ENCODE measurements around the gene TUBGCP3.

TUBGCP3 gene

DNA sequence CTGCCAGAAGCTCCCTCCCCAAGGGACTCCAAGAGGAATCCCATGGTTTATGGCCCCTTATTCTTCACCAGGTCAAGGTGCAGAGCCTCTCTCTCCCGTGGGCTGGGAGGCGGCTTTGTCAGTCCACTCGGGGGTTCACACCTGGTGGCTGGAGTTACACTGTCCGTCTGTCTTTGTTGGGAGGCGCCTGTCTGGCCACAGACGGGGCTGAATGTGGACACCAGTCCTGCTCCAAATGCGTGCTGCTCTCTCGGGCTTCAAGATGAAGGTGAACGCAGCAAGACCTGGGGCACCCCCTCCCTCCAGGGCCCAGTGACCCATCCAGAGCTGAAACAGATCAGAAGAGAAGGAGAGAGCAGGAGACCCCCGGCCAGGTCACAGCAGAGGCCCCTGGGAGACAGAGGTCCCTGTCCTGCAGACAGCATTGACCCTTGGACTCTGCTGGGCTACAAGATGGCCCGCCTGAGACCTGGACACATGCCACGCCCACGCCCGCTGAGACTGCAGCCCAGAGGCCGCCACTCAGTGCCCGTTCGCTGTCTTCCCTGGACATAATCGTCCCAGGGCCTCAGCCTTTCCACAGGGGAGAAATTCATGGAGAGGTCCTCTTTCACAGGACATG lies 29.9 kb upstream of the TUBGCP3 start:
- no peak for DNase-seq (ENCODE audit: low read depth in 2 of 2)

DNA sequence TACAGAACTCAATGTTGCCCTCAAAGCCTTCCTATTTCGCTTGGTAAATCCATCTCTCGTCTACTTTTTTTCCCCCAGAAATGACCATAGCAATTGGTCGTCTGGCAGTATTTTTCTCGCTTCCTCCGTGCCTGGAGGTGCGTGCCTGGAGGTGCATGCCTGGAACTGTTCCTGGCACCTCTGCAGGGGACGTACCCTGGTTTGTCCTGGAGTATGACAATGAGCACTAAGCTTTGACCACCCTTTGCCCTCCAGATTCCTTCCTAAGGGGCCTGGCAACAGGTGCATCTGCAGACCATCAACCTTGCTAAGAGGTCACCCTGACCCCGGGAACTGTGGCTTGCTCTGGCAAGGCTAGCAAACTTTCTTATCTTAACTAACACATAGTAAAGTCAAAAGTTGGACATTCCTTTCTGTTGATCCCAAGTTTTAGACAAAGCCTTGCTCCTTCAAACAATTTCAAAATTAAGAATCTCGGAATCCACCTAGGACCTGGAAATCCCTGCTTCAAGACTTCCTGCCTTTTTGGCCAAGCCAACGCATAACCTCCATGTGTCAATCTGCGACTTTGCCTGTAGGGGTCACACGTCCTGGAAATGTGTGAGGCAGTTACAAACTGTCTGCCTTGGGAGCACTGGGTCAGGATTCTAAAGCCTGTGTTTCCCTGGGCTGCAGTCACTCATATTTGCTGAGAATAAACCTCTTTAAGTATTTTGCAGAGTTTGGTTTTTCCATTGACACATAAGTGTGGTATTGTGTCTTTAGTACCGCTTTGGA lies 28.8 kb upstream of the TUBGCP3 start:
- no peak for DNase-seq (ENCODE audit: low read depth in 2 of 2)

DNA sequence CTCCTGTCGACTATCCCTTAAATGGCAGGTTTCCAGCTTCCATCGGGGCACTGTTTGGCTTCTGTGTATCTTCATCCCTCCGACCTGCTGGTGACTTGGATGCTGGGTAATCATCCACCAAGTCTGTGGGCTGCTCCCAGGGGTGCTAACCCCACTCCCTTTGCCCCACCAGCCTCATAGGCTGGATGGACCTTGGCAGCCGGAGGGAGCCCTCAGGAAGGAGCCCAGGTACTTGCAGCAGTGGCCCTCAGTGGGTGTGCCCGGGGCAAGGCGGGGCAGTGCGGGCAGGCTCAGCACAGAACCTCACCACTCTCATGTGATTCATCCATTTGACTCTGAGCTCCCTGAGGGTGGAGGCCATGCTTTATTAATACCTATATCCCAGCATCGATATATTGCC lies 27.4 kb upstream of the TUBGCP3 start:
- no peak for DNase-seq (ENCODE audit: low read depth in 2 of 2)

DNA sequence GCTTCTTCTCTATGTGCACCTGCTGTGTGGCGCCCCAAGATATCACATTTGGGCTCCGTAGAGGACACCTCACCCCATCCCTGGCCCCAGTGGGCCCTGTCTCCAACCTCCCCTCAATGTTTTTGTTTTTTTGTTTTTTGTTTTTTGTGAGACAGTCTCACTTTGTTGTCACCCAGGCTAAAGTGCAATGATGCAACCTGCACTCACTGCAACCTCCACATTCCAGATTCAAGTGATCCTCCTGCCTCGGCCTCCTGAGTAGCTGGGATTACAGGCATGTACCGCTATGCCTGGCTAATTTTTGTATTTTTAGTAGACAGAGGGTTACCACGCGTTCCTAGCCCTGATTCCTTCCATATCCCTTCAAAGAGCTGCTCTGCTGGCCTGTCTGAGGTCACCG lies 26.9 kb upstream of the TUBGCP3 start:
- DNase-seq (ENCODE audit: low read depth in 2 of 2): no peak

DNA sequence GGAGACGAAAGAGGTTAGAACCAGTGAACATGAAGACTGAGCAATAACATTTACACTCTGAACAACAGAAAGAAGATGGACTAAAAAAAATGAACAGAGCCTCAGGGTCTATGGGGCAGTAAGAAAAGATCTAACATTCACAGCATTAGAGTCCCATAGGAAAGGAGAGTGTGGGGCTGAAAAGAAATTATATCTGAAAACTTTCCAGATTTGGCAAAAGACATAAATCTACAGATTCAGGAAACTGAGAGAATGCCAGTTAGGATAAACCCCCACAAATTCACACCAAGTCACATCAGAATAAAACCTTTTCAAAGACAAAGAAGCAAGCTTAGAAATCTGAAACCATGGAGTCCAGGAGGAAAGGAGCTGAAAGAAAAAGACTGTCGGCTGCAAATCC lies 20.3 kb upstream of the TUBGCP3 start:
- no peak for DNase-seq (ENCODE audit: low read depth in 2 of 2)

DNA sequence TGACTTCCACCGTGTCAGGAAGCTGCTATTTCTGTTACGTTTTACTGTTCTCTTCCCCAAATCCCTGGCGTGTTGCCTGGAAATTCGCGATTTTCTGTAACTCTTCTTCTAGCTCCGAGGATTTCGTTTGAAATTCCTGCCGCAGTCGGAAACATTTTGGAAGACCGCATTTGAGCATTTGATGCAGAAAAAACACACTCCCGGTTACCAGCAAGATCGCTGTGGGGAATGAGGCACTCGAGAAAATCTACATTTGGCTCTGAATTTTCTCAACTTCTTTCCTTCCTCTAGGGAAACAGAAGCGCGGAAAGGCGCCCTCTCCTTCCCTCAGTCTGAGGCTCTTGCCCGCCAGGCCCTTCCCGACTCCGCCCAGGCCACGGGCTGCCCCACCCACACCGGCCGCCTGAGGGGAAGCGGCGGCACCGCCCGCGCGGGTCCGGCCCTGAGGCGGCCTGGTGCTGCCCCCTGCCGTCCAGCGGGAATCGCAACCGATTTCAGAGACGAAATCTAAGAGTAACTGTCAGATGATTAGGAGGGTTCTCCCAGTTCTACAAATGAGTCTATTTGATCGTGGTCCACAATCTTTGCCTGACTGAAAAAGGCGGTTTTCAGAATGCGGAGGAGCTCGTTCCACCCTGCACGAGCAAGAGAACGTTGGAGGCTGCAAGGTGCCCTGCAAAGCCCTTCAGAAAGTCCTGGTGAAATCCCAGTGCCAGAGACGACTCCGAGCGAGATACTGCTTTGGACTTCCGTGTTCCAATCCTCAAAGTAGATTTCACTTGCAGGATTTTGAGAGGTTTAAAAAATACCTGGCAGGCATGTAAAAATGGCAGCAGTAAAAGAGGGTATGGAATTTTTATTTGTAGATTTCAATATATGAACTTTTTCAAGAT lies 18.4 kb upstream of the TUBGCP3 start:
- peak; percentile 81 to 92 for DNase-seq (ENCODE audit: low read depth in 2 of 2)

DNA sequence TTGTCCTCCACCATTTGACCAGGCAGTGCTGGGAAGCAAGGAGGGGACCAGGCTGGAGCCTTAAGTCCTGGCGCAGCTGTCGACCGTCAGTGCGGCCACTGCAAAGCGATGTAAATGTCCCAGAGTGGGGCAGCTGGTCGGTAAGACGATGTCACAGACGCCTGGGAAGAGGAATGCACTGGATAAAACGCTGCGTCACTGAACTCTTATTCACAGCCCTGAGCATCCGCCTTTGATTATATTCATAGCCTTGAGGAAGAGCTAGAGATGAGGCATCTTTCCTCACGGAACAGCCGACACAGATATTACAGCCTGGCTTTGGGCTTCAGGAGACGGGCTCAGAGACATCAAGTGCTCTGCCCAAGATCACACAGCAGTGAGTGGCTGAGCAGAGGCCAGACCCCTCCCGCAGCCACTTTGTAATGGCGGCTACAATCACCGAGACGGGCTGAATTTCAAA lies 17.6 kb upstream of the TUBGCP3 start:
- no peak for DNase-seq (ENCODE audit: low read depth in 2 of 2)

DNA sequence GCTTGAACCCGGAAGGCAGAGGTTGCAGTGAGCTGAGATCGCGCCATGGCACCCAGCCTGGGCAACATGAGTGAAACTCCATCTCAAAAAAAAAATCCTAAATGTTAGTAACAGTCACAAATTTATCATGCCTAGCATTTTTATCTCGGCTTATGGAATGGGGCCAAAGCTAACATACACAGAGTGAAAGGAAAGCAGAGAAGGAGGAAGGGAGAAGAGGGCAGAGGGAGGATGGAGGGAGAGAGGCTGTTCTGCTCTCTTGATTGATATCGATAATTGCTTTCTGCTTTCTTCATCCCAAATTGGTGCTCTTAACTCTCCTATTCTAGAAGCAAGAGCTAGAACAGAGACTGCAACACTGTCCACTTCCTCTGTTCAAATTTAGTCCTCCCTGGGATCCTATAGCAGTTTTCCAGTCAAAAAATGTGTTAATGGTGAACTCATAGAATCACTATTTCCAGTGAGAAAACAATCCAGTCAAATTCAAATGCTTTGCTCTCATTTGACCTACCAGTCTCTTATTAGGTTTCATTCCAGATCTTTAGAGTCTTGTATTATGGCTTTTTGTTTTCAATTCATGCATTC lies 15.8 kb upstream of the TUBGCP3 start:
- DNase-seq (ENCODE audit: low read depth in 2 of 2): no peak

DNA sequence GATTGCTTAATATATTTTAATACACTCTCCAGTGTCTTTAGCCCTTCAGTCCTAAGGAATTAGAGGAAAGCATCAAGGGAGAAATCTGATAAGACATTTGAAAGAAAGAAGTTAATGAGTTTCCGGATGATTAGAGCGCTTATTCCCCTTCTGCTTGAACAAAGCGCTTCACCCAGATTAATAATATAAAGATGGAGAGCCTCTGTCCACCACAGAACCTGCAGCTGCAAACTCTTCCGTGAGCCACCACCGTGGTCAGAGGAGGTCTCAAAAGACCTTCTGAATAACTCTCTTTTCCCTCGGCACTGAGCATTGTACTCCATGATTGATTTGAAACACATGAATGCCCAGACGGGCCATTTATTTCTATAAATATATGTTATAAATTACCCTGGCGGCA lies 14.2 kb upstream of the TUBGCP3 start:
- no peak for DNase-seq (ENCODE audit: low read depth in 2 of 2)

DNA sequence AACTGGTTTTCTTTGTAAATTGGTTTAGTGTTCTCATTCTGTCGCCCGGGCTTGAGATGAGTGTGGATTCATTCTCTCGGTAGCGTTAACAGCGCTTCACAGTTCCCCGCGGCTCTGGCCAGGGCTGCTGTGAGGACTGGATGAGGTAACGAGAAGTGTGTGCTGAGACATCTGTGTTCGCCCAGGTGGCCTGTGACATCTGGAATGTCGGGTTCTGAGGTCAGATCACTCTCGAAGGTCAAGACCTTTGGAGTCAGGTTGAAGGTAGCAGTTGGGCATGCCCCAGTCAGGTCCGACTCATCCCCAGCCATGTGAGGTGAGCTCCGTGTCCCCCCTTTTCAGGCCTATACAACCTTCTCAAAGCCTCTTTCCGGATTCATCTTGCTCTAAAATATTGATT lies 13.4 kb upstream of the TUBGCP3 start:
- DNase-seq (ENCODE audit: low read depth in 2 of 2): no peak

DNA sequence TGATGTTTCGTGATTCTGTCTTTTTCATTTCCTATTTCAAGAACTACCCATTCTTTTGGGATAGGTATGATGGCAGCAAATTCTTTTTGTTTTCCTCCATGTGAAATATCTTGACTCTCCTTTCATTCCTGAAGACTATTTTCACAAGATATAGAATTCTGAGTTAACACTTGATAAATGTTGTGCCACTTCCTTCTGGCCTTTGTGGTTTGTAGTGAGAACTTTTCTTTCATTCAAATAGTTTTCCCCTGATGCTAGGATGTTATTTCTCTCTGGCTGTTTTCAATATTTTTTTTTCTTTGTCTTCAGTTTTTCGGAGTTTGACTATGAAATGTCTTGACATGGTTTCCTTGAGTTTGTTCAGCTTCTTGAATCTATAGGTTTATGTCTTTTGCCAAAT lies 8.3 kb upstream of the TUBGCP3 start:
- no peak for DNase-seq (ENCODE audit: low read depth in 2 of 2)

DNA sequence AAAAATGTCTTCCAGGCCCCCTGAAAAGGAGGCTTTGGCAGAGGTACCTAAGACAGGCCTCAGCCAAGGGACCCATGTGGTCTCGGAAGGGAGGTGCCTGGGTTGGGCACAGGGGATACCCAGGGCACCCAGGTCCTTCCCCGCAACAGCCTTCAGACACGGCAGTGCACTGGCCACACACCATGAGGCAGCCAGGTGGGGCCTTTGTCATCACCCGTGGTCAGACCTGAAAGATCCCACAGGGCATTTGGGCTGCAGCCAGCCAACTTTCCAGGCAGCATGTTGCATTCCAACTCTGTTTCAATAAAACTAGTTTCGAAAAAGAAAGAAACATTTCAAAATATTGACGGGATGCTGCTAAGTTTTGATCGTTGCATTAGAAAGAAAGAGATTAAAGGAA lies 4.7 kb upstream of the TUBGCP3 start:
- DNase-seq (ENCODE audit: low read depth in 2 of 2): no peak

DNA sequence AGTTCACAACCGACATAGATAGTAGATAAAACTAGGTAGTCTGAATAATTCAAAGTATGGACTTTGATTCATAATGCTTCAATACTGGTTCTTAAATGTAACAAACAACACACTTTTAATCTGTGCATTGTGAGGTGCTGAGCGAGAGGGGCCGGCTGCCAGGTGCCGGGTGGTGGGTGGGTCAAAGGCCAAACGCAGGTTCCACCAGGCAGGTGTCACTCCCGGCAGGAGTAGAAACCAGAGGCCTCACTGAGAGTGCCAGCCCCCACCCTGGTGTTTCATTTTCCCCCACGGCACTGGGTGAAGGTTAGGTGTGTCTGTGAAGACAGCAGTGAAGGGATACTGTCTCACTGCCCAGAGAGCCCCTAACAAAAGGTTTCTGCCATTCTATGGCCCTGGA lies 4.2 kb upstream of the TUBGCP3 start:
- DNase-seq (ENCODE audit: low read depth in 2 of 2): no peak

DNA sequence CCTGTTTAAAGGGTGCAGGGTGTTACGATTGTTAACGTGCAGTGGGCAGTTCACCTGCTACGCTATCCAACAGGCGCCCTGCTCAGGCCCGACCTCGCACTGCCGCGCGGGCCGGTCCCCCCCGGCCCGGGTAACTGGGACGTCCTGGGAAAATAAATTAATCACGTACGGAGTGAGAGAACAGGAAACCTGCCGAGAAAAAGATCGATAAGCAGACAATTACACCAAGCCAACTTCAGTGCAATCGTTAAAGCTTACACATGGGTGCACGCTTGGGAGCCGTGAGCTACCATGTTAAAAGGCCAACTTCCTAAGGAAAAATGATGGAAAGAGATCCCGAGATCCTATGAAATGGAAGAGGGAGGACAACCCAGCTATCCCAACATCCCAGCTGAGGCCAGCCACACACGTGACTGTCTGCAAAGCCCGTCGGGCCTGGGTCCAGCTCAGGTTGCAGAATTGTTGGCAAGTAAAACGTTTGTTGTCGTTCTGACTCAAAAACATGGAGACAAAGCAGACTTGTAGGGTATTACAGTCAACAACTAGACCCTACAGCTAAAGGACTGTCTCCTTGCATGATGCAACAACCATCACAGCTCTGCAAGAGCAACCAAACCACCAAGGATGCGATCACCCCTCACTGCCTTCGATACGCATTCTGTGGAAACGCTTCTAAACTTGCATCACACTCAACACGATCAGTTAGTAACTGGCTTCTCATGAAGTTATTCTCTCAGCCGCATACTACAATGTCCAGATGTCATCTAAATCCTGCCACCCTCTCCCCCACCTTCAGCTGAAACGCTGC lies 741 bp upstream of the TUBGCP3 start:
- DNase-seq (ENCODE audit: low read depth in 2 of 2): no peak

DNA sequence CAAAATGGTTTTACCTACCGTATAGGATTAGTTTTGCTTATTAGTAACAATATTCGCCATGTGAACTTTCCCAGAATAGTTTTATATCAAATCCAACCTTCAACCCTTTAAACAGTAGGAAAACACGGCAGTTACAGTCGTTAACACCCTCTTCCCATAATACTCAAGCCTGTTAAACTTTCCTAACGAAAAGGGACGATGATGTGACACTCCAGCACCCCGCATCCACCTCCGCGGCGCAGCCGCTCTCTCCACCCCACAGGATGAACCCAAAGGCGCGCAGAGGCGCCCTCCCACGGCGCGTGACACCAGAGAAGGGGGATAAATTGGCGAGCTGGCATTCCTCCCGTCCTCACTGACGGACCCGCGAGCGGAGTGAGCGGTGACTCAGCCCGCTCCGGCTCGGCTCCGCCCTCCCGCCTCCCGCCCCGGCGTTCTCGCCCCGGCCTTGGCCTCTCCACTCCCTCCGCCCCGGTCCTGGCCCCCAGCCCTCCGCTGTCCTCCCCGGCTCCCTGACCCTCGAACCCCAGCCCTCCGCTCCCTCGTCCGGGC lies 665 bp downstream of the TUBGCP3 start:
- DNase-seq (ENCODE audit: low read depth in 2 of 2): peak; percentile 58 to 67

DNA sequence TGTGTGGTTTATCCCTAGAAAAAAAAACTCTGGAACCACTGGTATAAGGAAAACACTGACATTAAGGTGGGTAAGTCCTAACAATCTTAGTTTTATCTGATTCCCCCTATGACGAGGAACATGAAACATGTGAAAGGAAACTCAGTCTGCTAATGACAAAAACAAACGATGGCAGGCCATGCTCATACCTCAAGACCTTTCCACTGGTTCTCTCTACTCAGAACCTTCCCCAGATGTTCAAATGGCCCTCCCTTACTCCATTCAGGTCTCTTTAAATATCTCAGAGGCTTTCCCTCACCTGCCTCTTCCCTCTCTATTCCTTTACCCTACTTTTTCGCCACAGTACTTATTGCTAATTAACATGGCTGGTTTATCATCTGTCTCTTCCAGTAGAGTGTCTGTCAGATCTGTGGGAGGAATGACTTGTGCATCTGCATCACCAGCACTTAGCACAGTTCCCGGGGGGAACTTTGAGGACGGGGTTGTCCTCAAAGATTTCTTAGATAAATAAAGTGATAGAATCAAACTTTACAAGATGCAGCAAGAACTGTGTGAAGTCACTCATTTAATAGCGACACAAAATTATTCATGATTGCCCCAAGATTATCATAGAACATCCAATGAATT lies 1.5 kb downstream of the TUBGCP3 start:
- DNase-seq (ENCODE audit: low read depth in 2 of 2): no peak

DNA sequence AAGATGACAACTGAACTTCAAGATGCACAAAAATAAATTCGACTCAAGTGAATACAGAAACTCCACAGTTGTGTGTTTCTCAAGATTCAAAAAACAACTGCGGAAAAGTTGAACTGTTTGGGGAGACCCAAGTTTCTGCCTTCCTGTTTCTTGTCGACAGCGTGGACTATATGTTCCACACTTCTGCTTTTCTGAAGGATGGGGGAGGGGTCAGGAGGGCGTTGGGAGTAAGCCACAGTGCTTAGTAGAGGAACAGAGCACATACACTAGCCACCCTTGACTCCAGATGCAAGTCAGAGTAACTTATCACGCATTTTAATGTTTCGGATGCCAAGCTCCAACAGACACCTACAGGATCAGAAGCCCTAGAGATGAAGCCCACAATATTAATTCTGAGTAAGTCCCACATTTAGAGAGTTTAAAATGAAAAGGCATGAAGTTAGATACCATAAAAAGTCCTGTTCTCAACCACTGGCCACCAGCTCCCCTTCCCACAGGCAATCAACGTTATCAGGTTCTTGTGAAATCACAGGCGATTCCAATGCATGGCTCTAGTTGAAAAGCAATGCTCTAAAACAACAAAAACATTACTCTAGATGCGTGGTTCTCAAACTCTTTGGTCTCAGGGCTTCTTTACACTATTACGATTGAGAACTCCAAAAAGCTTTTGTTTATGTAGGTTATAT lies 4.2 kb downstream of the TUBGCP3 start:
- no peak for DNase-seq (ENCODE audit: low read depth in 2 of 2)

DNA sequence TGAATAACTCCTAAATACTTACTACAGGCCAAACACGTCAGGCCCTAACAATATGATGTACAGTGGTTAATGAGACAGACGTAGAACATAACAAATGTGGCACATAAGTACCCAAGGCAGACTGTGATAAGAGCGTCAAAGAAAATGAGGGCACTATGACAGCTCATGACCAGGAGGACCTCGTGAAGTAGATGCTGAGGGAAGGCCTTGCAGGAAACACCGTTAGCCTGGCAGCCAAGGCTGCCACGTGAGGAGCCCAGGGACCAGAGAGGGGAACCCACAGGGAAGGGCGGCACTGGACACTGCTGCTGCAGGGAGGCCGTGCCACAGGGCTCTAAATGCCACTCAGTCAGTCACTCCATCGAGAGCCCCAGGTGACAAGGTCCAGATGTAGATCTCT lies 5.7 kb downstream of the TUBGCP3 start:
- DNase-seq (ENCODE audit: low read depth in 2 of 2): no peak

DNA sequence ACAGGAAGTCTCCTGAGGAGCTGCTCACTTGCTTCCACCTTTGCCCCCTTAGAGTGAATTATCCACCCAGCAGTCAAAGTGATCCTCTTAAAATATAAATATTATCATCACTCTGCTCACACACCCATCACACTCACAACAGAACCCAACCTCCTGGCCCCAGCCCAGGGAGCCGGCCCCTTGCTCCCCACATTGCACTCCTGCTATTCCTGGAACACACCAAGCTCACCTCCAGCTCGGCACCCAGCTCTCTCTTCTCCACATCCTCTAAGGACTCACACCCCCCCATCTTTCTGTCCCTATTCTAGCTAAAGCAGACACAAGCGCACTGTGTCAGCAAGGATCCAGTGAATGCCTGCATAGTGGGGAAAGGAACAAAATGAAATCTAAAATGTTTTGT lies 7.0 kb downstream of the TUBGCP3 start:
- no peak for DNase-seq (ENCODE audit: low read depth in 2 of 2)

DNA sequence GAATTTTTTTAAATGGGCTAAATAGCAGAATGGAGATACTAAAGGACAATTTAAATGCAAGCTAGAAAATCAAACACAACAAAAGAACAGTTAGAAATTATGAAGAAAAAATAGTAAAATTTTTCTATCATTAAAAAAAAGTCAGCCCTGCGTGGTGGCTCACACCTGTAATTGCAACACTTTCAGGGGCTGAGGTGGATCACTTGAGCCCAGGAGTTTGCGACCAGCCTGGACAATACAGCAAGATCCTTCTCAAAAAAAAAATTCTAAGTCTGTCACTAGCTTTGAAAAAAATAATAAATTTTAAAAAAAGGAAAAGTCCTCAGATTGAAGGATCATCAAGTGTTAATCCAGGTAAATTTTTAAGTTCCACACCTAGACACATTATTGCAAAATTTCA lies 7.7 kb downstream of the TUBGCP3 start:
- no peak for DNase-seq (ENCODE audit: low read depth in 2 of 2)

Data from stimulated activated CD4-positive, alpha-beta T cell treated with anti-CD3 and anti-CD28 coated beads, Interleukin-1b, Interleukin-23, amount 100 ng/mL, for 4 hours (primary cell).